Mesenteric fat pad (tissue), 1 donor: ENCODE measurements around the gene SLC6A1. TPM values are rescaled to one million over a fixed set of nuclear protein-coding genes. Genes with fewer than 3 reads are reported as not detected.

ENCODE experiments used
- total RNA-seq: library from RNA; stranded (reverse); fragmentation: NEBNext Ultra II Directional; extraction: Animal tissue kit (Norgen Biotek cat#: 25700); gene quantifications from one replicate; pipeline ENCODE4 v1.2.1, GENCODE V29; 2021
- donor health status: DM: yes; HTN: yes; CAD: no.

Gene SLC6A1
- total RNA-seq, 1 donor from 2014 or later = 0.39 TPM

Other genes with a start within 250 kb of the SLC6A1 start
- gene SLC6A11, start 176.5 kb upstream of the SLC6A1 start, total RNA-seq = not detected
- 3.8 TPM for gene HRH1, start 161.7 kb downstream of the SLC6A1 start, total RNA-seq